Neural cell (in vitro differentiated cells): ENCODE measurements around the gene RFX8. TPM values are rescaled to one million over a fixed set of nuclear protein-coding genes. Genes with fewer than 3 reads are reported as not detected.
A peak's percentile ranks its signal among the peaks of the same experiment; 100 is the strongest.

Experiments
- H2AFZ ChIP-seq: fragments of 200-600, 300-800 bp; sonication (generic), shearing (Covaris generic); 2 replicates; pipeline ENCODE4 v1.6.0; 2014; ENCODE audit warnings: low read depth, mild to moderate bottlenecking, antibody characterized with exemption, low read length, moderate library complexity
- H3F3A ChIP-seq: fragments of 200-600 bp; shearing (Covaris generic); 2 replicates; pipeline ENCODE4 v1.6.1; 2016; ENCODE audit warnings: mild to moderate bottlenecking, moderate library complexity, mixed read lengths, antibody characterized with exemption, low read length; ENCODE audit not compliant: insufficient read depth, poor library complexity, severe bottlenecking
- H3K27ac ChIP-seq: fragments of 200-600, 300-800 bp; sonication (generic), shearing (Covaris generic); 2 replicates; pipeline ENCODE4 v1.5.1; 2014; ENCODE audit warnings: mild to moderate bottlenecking, low read length, moderate library complexity
- H3K27me3 ChIP-seq: fragments of 300-800, 200-600 bp; sonication (generic), shearing (Covaris generic); 2 replicates; pipeline ENCODE4 v1.6.0; 2014; ENCODE audit warnings: mild to moderate bottlenecking, low read depth, low read length, moderate library complexity; ENCODE audit not compliant: insufficient read depth
- H3K36me3 ChIP-seq: fragments of 300-800, 200-600 bp; sonication (generic), shearing (Covaris generic); 2 replicates; pipeline ENCODE4 v1.5.1; 2014; ENCODE audit warnings: mild to moderate bottlenecking, antibody characterized with exemption, low read length, moderate library complexity; ENCODE audit not compliant: insufficient read depth
- H3K4me2 ChIP-seq: fragments of 300-800, 200-600 bp; sonication (generic), shearing (Covaris generic); 2 replicates; pipeline ENCODE4 v1.6.0; 2014; ENCODE audit warnings: mild to moderate bottlenecking, low read length
- H3K4me3 ChIP-seq: fragments of 300-800, 200-600 bp; sonication (generic), shearing (Covaris generic); 2 replicates; pipeline ENCODE4 v1.5.1; 2014; ENCODE audit warnings: mild to moderate bottlenecking, low read length, moderate library complexity
- H3K79me2 ChIP-seq: fragments of 200-600 bp; shearing (Covaris generic); replicated peaks from 2 replicates; pipeline ENCODE4 v1.6.0; 2014; ENCODE audit warnings: mild to moderate bottlenecking, low read length, moderate library complexity; ENCODE audit not compliant: insufficient read depth
- H3K9ac ChIP-seq: fragments of 300-800, 200-600 bp; sonication (generic), shearing (Covaris generic); 2 replicates; pipeline ENCODE4 v1.6.1; 2016; ENCODE audit warnings: mild to moderate bottlenecking, low read length, mixed read lengths
- H3K9me2 ChIP-seq: fragments of 200-600 bp; shearing (Covaris generic); 2 replicates; pipeline ENCODE4 v1.6.1; 2016; ENCODE audit warnings: mild to moderate bottlenecking, low read length, mixed read lengths; ENCODE audit not compliant: insufficient read depth
- H3K9me3 ChIP-seq: fragments of 200-600, 300-800 bp; sonication (generic), shearing (Covaris generic); 2 replicates; pipeline ENCODE4 v1.6.1; 2016; ENCODE audit warnings: mild to moderate bottlenecking, mixed run types, low read length, moderate library complexity, mixed read lengths
- H4K20me1 ChIP-seq: fragments of 200-600 bp; shearing (Covaris generic); 2 replicates; pipeline ENCODE4 v1.6.1; 2016; ENCODE audit warnings: mild to moderate bottlenecking, mixed run types; ENCODE audit not compliant: insufficient read depth
- CTCF ChIP-seq: fragments of 450-650 bp; IDR thresholded peaks from 2 replicates; pipeline ENCODE4 v1.5.1; 2014; ENCODE audit warnings: antibody characterized with exemption, mild to moderate bottlenecking, moderate library complexity; ENCODE audit not compliant: poor library complexity, severe bottlenecking
- EP300 ChIP-seq: fragments of 450-650 bp; conservative IDR thresholded peaks from 2 replicates; pipeline ENCODE4 v1.6.1; 2014; ENCODE audit warnings: antibody characterized with exemption, mild to moderate bottlenecking, moderate library complexity; ENCODE audit not compliant: poor library complexity, severe bottlenecking
- EZH2 ChIP-seq: fragments of 200-600, 300-800 bp; shearing (Covaris generic), sonication (generic); IDR thresholded peaks from 2 replicates; pipeline ENCODE4 v1.6.1; 2014; ENCODE audit warnings: antibody characterized with exemption, low read length, borderline replicate concordance, mild to moderate bottlenecking; ENCODE audit not compliant: insufficient read depth, poor library complexity, severe bottlenecking
- MXI1 ChIP-seq: fragments of 450-650 bp; conservative IDR thresholded peaks from 2 replicates; pipeline ENCODE4 v1.6.1; 2014; ENCODE audit warnings: antibody characterized with exemption, mild to moderate bottlenecking; ENCODE audit not compliant: poor library complexity, severe bottlenecking
- POLR2AphosphoS5 ChIP-seq: IDR thresholded peaks from 2 replicates; pipeline ENCODE4 v1.6.1; 2012
- RAD21 ChIP-seq: fragments of 450-650 bp; conservative IDR thresholded peaks from 2 replicates; pipeline ENCODE4 v1.6.1; 2014; ENCODE audit warnings: antibody characterized with exemption, mild to moderate bottlenecking, moderate library complexity
- REST ChIP-seq: IDR thresholded peaks from 2 replicates; pipeline ENCODE4 v1.6.1; 2012; ENCODE audit warnings: borderline replicate concordance
- SMC3 ChIP-seq: fragments of 450-650 bp; conservative IDR thresholded peaks from 2 replicates; pipeline ENCODE4 v1.6.1; 2014; ENCODE audit warnings: antibody characterized with exemption, mild to moderate bottlenecking, moderate library complexity; ENCODE audit not compliant: poor library complexity
- TAF1 ChIP-seq: IDR thresholded peaks from 2 replicates; pipeline ENCODE4 v1.6.1; 2012; ENCODE audit warnings: low read depth
- polyA plus RNA-seq: library from polyadenylated mRNA; depleted of rRNA; stranded (reverse); fragments of >200 nt; gene quantifications from 2 replicates; pipeline ENCODE4 v1.2.3, GENCODE V29; 2014

RFX8 gene
- polyA plus RNA-seq, 1 donor from 2014 or later = not detected

GRCh38 chr2:101520246-101520645 lies 45.3 kb upstream of the RFX8 start:
- H3K9ac ChIP-seq = no peak overlapping the region
- no peaks in the 10 kb centered on the region for H3K79me2 ChIP-seq
- no peaks in the 10 kb centered on the region for H3K9me3 ChIP-seq
- H4K20me1 ChIP-seq = no peaks in the 10 kb centered on the region
- H3K9me2 ChIP-seq = no peaks in the 10 kb centered on the region
- no peaks in the 10 kb centered on the region for H3K27me3 ChIP-seq
- H3K4me2 ChIP-seq = no peak overlapping the region
- no peak overlapping the region for H3K4me3 ChIP-seq
- H3K36me3 ChIP-seq = no peaks in the 10 kb centered on the region
- TF ChIP-seq SMC3 = no peak
- no peak for TF ChIP-seq RAD21
- TF ChIP-seq MXI1 = no peak
- no peak for TF ChIP-seq POLR2AphosphoS5
- no peak for TF ChIP-seq TAF1
- no peak for TF ChIP-seq REST
- TF ChIP-seq EZH2 = no peak
- TF ChIP-seq EP300 = no peak
- no peak for TF ChIP-seq CTCF
- H3K27ac ChIP-seq = no peak overlapping the region
- H2AFZ ChIP-seq = no peak overlapping the region
- no peaks in the 10 kb centered on the region for H3F3A ChIP-seq

- Histone ChIP-seq H3K27ac (no peak overlapping the region), H2AFZ (no peak overlapping the region), H3K9me2 (no peaks in the 10 kb centered on the region), H3K4me3 (no peak overlapping the region), H3K4me2 (no peak overlapping the region), H4K20me1 (no peaks in the 10 kb centered on the region), H3K9ac (no peak overlapping the region), H3K79me2 (no peaks in the 10 kb centered on the region), H3K27me3 (no peaks in the 10 kb centered on the region), H3K36me3 (no peaks in the 10 kb centered on the region), H3K9me3 (no peaks in the 10 kb centered on the region), H3F3A (no peaks in the 10 kb centered on the region)
- TF ChIP-seq POLR2AphosphoS5 = no peak
- TF ChIP-seq RAD21 = peak; percentile 48
- peak; percentile 59 for TF ChIP-seq SMC3
- TF ChIP-seq EZH2 = no peak
- TF ChIP-seq CTCF = peak; percentile 49
These were observed 43.9 kb upstream of the RFX8 start for GRCh38 chr2:101518578-101519492.
